CD14-positive monocyte (primary cell): Measurements from ENCODE around the gene XRCC2. TPM values are rescaled to one million over a fixed set of nuclear protein-coding genes. Genes with fewer than 3 reads are reported as not detected.

ENCODE experiments used
- DNase-seq, 3 donors: peaks; one replicate each; pipeline ENCODE4 v3.0.0-alpha.2; 2011 to 2022
- H2AFZ ChIP-seq: 2 replicates; pipeline ENCODE4 v1.6.0; 2012; ENCODE audit warnings: mild to moderate bottlenecking, low read depth, low read length, inconsistent platforms; ENCODE audit not compliant: insufficient read depth, poor library complexity, severe bottlenecking
- H3K27ac ChIP-seq, 2 donors: 1 replicate in 1 of 2; 2 replicates in 1 of 2; pipeline ENCODE4 v1.5.1; 2012 to 2013; ENCODE audit warnings: low read length in 2 of 2, control low read depth in 1 of 2, inconsistent platforms in 1 of 2, low read depth in 1 of 2, mild to moderate bottlenecking in 1 of 2
- H3K27me3 ChIP-seq, 2 donors: one replicate each; pipeline versions ENCODE4 v1.6.0 to v1.6.1; 2011 to 2013; ENCODE audit warnings: low read length in 2 of 2; ENCODE audit not compliant: control insufficient read depth in 2 of 2, insufficient read depth in 2 of 2
- H3K36me3 ChIP-seq, 2 donors: replicated peaks in 1 of 2; 1 replicate in 1 of 2; 2 replicates in 1 of 2; pipeline versions ENCODE4 v1.5.1 to v1.6.1; 2012 to 2013; ENCODE audit warnings: low read length in 2 of 2, control low read depth in 1 of 2, inconsistent platforms in 1 of 2, mild to moderate bottlenecking in 1 of 2; ENCODE audit not compliant: insufficient read depth in 2 of 2, control insufficient read depth in 1 of 2
- H3K4me1 ChIP-seq, 2 donors: 1 replicate in 1 of 2; 2 replicates in 1 of 2; pipeline versions ENCODE4 v1.5.1 to v1.6.1; 2012 to 2013; ENCODE audit warnings: low read length in 2 of 2, control low read depth in 1 of 2, inconsistent platforms in 1 of 2, mild to moderate bottlenecking in 1 of 2, moderate library complexity in 1 of 2; ENCODE audit not compliant: insufficient read depth in 2 of 2, control insufficient read depth in 1 of 2
- H3K4me2 ChIP-seq: replicated peaks from 2 replicates; pipeline ENCODE3; 2012; ENCODE audit warnings: low read length, moderate library complexity, mild to moderate bottlenecking; ENCODE audit not compliant: poor library complexity, severe bottlenecking; ENCODE audit errors: extremely low read depth
- H3K4me3 ChIP-seq, 3 experiments: fragments of 200-600 bp in 1 of 3; sonication (generic) in 1 of 3; replicated peaks in 1 of 3; 1 replicate in 2 of 3; 2 replicates in 1 of 3; pipeline ENCODE4 v1.5.1; 2011 to 2013; ENCODE audit warnings: low read length in 3 of 3, mild to moderate bottlenecking in 3 of 3, control low read depth in 2 of 3, low read depth in 2 of 3, inconsistent platforms in 1 of 3, moderate library complexity in 1 of 3
- H3K79me2 ChIP-seq: 2 replicates; pipeline ENCODE4 v1.6.0; 2012; ENCODE audit warnings: mild to moderate bottlenecking, control low read depth, inconsistent platforms, low read length, moderate library complexity; ENCODE audit not compliant: insufficient read depth
- H3K9ac ChIP-seq: 2 replicates; pipeline ENCODE4 v1.6.0; 2017; ENCODE audit warnings: low read length, mild to moderate bottlenecking; ENCODE audit not compliant: insufficient read depth, poor library complexity, severe bottlenecking
- H3K9me3 ChIP-seq, 2 donors: replicated peaks in 1 of 2; 1 replicate in 1 of 2; 2 replicates in 1 of 2; pipeline versions ENCODE4 v1.5.1 to v1.6.1; 2012 to 2013; ENCODE audit warnings: low read length in 2 of 2, control low read depth in 1 of 2; ENCODE audit not compliant: control insufficient read depth in 1 of 2, insufficient read depth in 1 of 2
- H4K20me1 ChIP-seq: 2 replicates; pipeline ENCODE4 v1.6.0; 2012; ENCODE audit warnings: mild to moderate bottlenecking, low read length, control low read depth, moderate library complexity; ENCODE audit not compliant: insufficient read depth
- H3K27ac Mint-ChIP-seq, 7 donors: one replicate each; pipeline ENCODE4 v1.8.0; 2020; ENCODE audit warnings: mild to moderate bottlenecking in 7 of 7, mixed read lengths in 7 of 7, moderate library complexity in 6 of 7, inconsistent platforms in 2 of 7
- H3K27me3 Mint-ChIP-seq, 3 donors: one replicate each; pipeline ENCODE4 v1.8.0; 2021 to 2022; ENCODE audit warnings: low read depth in 3 of 3, mild to moderate bottlenecking in 3 of 3, mixed read lengths in 3 of 3, moderate library complexity in 3 of 3, inconsistent platforms in 1 of 3
- H3K36me3 Mint-ChIP-seq, 2 donors: one replicate each; pipeline ENCODE4 v1.8.0; 2020; ENCODE audit warnings: mixed read lengths in 2 of 2, inconsistent platforms in 1 of 2, mild to moderate bottlenecking in 1 of 2
- H3K4me1 Mint-ChIP-seq: one replicate; pipeline ENCODE4 v1.8.0; 2020; ENCODE audit warnings: mild to moderate bottlenecking, mixed read lengths
- H3K4me3 Mint-ChIP-seq, 2 donors: one replicate each; pipeline ENCODE4 v1.8.0; 2020; ENCODE audit warnings: mild to moderate bottlenecking in 2 of 2, mixed read lengths in 2 of 2, moderate library complexity in 1 of 2
- H3K9me3 Mint-ChIP-seq, 7 donors: one replicate each; pipeline ENCODE4 v1.8.0; 2020 to 2022; ENCODE audit warnings: mixed read lengths in 7 of 7, mild to moderate bottlenecking in 6 of 7, moderate library complexity in 6 of 7, inconsistent platforms in 2 of 7
- WGBS: methylation state at CpG from one replicate; pipeline ENCODE4 v1.1.5; 2013; ENCODE audit warnings: missing lambda C conversion rate; ENCODE audit not compliant: insufficient coverage; 5-methylcytosine and 5-hydroxymethylcytosine counted together
- intact Hi-C, 2 donors: fragments of 100-400 bp; cut with micrococcal nuclease; formaldehyde crosslinking; loops; one replicate each; pipeline versions ENCODE4 v1.15.0 to v1.15.1; 2023
- polyA plus RNA-seq, 3 donors: library from polyadenylated mRNA; depleted of rRNA in 1 of 3; unstranded in 2 of 3; stranded (reverse) in 1 of 3; fragments of 300-500 nt in 2 of 3; fragments of >200 nt in 1 of 3; fragmentation: Illumina TruSeq in 2 of 3; gene quantifications; 1 replicate in 2 of 3; 2 replicates in 1 of 3; pipeline ENCODE4 v1.2.3, GENCODE V29; 2012 to 2021
- TF ChIP-seq, protein P1 (sequence below): fragments of 200-600 bp; IDR thresholded peaks from one replicate; pipeline ENCODE4 v1.8.0; 2022; ENCODE audit warnings: antibody characterized with exemption, mild to moderate bottlenecking

The XRCC2 gene
- polyA plus RNA-seq, 3 donors, result 0.03 to 0.05 TPM; not detected in 1

DNA sequence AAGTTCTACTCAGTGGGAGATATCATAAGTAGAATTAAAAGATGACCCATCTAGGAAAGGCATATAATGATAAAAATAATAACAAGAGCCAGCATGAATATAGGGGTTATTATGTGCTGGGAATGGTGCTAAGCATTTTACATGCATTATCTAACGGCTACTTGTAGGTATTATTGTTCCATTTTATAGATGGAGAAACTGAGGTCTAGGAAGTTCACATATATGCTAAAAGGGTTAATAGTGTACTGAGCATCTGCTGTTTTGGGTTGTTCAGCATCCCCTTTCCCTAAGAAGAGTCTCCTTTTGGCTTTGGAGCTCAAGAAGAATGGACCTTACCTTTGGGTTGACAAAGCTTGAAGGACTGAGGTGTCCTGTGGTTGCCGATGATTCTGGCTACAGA, 68.9 kb downstream of the XRCC2 start:
- no peak for DNase-seq
- no peaks in the 10 kb centered on the region for H3K79me2 ChIP-seq
- peaks cover 0 to 6% of the 10 kb centered on the region in 2 donors for H3K9me3 ChIP-seq
- H4K20me1 ChIP-seq, result no peaks in the 10 kb centered on the region
- Mint-ChIP-seq H3K27me3 (peaks cover 1 to 8% (median 4%) of the 10 kb centered on the region in 3 donors), H3K4me3 (no peak overlapping the region), H3K4me1 (no peaks in the 10 kb centered on the region), H3K9me3 (peaks cover 0 to 5% (median 2%) of the 10 kb centered on the region in 7 donors), H3K36me3 (no peaks in the 10 kb centered on the region), H3K27ac (no peak overlapping the region)
- no peak overlapping the region for H3K9ac ChIP-seq
- TF ChIP-seq, protein P1, sequence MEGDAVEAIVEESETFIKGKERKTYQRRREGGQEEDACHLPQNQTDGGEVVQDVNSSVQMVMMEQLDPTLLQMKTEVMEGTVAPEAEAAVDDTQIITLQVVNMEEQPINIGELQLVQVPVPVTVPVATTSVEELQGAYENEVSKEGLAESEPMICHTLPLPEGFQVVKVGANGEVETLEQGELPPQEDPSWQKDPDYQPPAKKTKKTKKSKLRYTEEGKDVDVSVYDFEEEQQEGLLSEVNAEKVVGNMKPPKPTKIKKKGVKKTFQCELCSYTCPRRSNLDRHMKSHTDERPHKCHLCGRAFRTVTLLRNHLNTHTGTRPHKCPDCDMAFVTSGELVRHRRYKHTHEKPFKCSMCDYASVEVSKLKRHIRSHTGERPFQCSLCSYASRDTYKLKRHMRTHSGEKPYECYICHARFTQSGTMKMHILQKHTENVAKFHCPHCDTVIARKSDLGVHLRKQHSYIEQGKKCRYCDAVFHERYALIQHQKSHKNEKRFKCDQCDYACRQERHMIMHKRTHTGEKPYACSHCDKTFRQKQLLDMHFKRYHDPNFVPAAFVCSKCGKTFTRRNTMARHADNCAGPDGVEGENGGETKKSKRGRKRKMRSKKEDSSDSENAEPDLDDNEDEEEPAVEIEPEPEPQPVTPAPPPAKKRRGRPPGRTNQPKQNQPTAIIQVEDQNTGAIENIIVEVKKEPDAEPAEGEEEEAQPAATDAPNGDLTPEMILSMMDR, result no peak
- H3K27me3 ChIP-seq, result no peaks in the 10 kb centered on the region
- H3K27ac ChIP-seq, result no peak overlapping the region
- no peak overlapping the region for H3K4me2 ChIP-seq
- H2AFZ ChIP-seq, result no peak overlapping the region
- H3K36me3 ChIP-seq, result no peaks in the 10 kb centered on the region
- H3K4me3 ChIP-seq, result no peak overlapping the region
- no peaks in the 10 kb centered on the region for H3K4me1 ChIP-seq
- intact Hi-C loops, result no loop called here
- 83% methylated on average over 1 of the region's 2 CpGs for WGBS

DNA sequence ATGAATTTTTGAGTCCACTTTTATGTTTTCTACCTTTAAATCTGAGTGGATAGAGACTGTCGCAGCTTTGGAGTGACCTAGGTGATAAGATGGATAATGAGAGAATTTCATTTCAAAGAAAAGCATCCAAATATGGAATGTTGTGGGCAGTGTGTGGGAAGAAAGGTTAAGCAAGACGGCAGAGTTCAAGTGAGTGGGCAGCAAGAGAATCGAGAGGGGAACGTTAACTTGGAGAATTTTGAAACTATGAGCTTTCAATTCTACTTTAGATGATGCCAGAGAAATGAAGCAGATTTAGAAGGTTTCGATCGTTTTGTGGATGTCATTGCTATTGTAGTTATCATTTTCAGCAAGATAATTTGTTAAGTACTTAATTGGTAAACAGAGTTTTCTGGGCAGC, 73.0 kb downstream of the XRCC2 start:
- WGBS, result 78% methylated on average over 3 of the region's 6 CpGs
- Histone ChIP-seq H3K36me3 (no peaks in the 10 kb centered on the region), H3K9ac (no peak overlapping the region), H3K9me3 (no peaks in the 10 kb centered on the region), H4K20me1 (no peaks in the 10 kb centered on the region), H3K27me3 (no peaks in the 10 kb centered on the region), H3K4me3 (no peak overlapping the region), H3K4me2 (no peak overlapping the region), H2AFZ (no peak overlapping the region), H3K79me2 (no peaks in the 10 kb centered on the region), H3K4me1 (no peaks in the 10 kb centered on the region), H3K27ac (no peak overlapping the region)
- TF ChIP-seq, protein P1, result no peak
- H3K9me3 Mint-ChIP-seq, result peaks cover 0 to 4% (median 0%) of the 10 kb centered on the region in 7 donors
- H3K27ac Mint-ChIP-seq, result no peak overlapping the region
- no peak for DNase-seq
- intact Hi-C loops, result no loop called here
- peaks cover 1 to 4% (median 1%) of the 10 kb centered on the region in 3 donors for H3K27me3 Mint-ChIP-seq
- H3K4me3 Mint-ChIP-seq, result no peak overlapping the region
- no peaks in the 10 kb centered on the region for H3K4me1 Mint-ChIP-seq
- H3K36me3 Mint-ChIP-seq, result no peaks in the 10 kb centered on the region
